Measurements from ENCODE around the gene ZNF688.

DNA sequence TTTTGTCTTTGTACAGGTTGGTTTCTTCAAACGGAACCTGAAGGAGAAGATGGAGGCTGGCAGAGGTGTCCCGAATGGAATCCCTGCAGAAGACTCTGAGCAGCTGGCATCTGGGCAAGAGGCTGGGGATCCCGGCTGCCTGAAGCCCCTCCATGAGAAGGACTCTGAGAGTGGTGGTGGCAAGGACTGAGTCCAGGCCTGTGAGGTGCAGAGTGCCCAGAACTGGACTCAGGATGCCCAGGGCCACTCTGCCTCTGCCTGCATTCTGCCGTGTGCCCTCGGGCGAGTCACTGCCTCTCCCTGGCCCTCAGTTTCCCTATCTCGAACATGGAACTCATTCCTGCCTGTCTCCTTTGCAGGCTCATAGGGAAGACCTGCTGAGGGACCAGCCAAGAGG lies 50.0 kb downstream of the ZNF688 start:
- TF ChIP-seq, protein P1, sequence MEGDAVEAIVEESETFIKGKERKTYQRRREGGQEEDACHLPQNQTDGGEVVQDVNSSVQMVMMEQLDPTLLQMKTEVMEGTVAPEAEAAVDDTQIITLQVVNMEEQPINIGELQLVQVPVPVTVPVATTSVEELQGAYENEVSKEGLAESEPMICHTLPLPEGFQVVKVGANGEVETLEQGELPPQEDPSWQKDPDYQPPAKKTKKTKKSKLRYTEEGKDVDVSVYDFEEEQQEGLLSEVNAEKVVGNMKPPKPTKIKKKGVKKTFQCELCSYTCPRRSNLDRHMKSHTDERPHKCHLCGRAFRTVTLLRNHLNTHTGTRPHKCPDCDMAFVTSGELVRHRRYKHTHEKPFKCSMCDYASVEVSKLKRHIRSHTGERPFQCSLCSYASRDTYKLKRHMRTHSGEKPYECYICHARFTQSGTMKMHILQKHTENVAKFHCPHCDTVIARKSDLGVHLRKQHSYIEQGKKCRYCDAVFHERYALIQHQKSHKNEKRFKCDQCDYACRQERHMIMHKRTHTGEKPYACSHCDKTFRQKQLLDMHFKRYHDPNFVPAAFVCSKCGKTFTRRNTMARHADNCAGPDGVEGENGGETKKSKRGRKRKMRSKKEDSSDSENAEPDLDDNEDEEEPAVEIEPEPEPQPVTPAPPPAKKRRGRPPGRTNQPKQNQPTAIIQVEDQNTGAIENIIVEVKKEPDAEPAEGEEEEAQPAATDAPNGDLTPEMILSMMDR (IDR thresholded peaks at IDR 0.05): no peak
- TF ChIP-seq EP300 (IDR thresholded peaks at IDR 0.05) (no peak), POLR2AphosphoS5 (IDR thresholded peaks at IDR 0.05) (no peak)

Measured in suprapubic skin (tissue), 4 donors.